Sigmoid colon (tissue), 7 donors: ENCODE results near the gene ALS2. TPM values are rescaled to one million over a fixed set of nuclear protein-coding genes. Genes with fewer than 3 reads are reported as not detected.

Source experiments
- DNase-seq: peaks from one replicate; pipeline ENCODE4 v3.0.0-alpha.2; 2019
- H3K27ac ChIP-seq, 4 donors: fragments of 200-600 bp; sonication (generic); one replicate each; pipeline ENCODE4 v1.5.1; 2016 to 2019; ENCODE audit warnings: mild to moderate bottlenecking in 1 of 4
- H3K27me3 ChIP-seq, 3 donors: fragments of 200-600 bp; sonication (generic); one replicate each; pipeline ENCODE4 v1.5.1; 2019; ENCODE audit warnings: mild to moderate bottlenecking in 1 of 3
- H3K36me3 ChIP-seq, 4 donors: fragments of 200-600 bp; sonication (generic); one replicate each; pipeline ENCODE4 v1.5.1; 2016 to 2019
- H3K4me1 ChIP-seq, 4 donors: fragments of 200-600 bp; sonication (generic); one replicate each; pipeline ENCODE4 v1.5.1; 2017 to 2019
- H3K4me3 ChIP-seq, 4 donors: fragments of 200-600 bp; sonication (generic); one replicate each; pipeline ENCODE4 v1.5.1; 2017 to 2019; ENCODE audit warnings: mild to moderate bottlenecking in 2 of 4, moderate library complexity in 1 of 4
- H3K9me3 ChIP-seq, 4 donors: fragments of 200-600 bp in 3 of 4; sonication (generic) in 3 of 4; one replicate each; pipeline versions ENCODE4 v1.5.1 to v1.6.1; 2013 to 2019
- EP300 ChIP-seq, 4 donors: sonication (generic); formaldehyde crosslinking; IDR thresholded peaks; one replicate each; pipeline ENCODE4 v1.6.1; 2017; ENCODE audit warnings: antibody characterized with exemption in 4 of 4
- POLR2A ChIP-seq, 2 donors: fragments of 450-650 bp; IDR thresholded peaks; one replicate each; pipeline ENCODE4 v1.6.1; 2016; ENCODE audit warnings: antibody characterized with exemption in 2 of 2, mild to moderate bottlenecking in 2 of 2, moderate library complexity in 2 of 2
- POLR2AphosphoS5 ChIP-seq, 4 donors: sonication (generic); formaldehyde crosslinking; IDR thresholded peaks; one replicate each; pipeline ENCODE4 v1.6.1; 2017; ENCODE audit warnings: antibody characterized with exemption in 4 of 4
- WGBS, 2 donors: extraction: QIAGEN DNeasy Blood & Tissue Kit; methylation state at CpG; one replicate each; pipeline ENCODE4 v1.1.7; 2013; 5-methylcytosine and 5-hydroxymethylcytosine counted together
- intact Hi-C: fragments of 100-400 bp; cut with DNase I; formaldehyde crosslinking; loops from one replicate; pipeline ENCODE4 v1.15.1; 2023
- polyA plus RNA-seq, 3 donors: library from polyadenylated mRNA; stranded (reverse); fragments of 200-250 nt; gene quantifications; one replicate each; pipeline ENCODE4 v1.2.3, GENCODE V29; 2013
- total RNA-seq, 4 donors: library from RNA; depleted of rRNA; stranded (reverse); fragments of >200 nt; gene quantifications; one replicate each; pipeline ENCODE4 v1.1.0, GENCODE V29; 2016
- TF ChIP-seq, protein P1 (sequence below), 4 experiments: fragments of 450-650 bp in 3 of 4; fragments of 200-600 bp in 1 of 4; IDR thresholded peaks; one replicate each; pipeline ENCODE4 v1.5.1; 2016 to 2019; ENCODE audit warnings: antibody characterized with exemption in 4 of 4, mild to moderate bottlenecking in 3 of 4, moderate library complexity in 2 of 4
- donor health status: healthy with polysubstance abuse.
- donor health status: Bipolar disorder and iron deficiency.
- donor health status: healthy.

ALS2 gene
- total and polyA plus RNA-seq, 7 donors = 3.0 to 20.9 (median 17.4) TPM

DNA sequence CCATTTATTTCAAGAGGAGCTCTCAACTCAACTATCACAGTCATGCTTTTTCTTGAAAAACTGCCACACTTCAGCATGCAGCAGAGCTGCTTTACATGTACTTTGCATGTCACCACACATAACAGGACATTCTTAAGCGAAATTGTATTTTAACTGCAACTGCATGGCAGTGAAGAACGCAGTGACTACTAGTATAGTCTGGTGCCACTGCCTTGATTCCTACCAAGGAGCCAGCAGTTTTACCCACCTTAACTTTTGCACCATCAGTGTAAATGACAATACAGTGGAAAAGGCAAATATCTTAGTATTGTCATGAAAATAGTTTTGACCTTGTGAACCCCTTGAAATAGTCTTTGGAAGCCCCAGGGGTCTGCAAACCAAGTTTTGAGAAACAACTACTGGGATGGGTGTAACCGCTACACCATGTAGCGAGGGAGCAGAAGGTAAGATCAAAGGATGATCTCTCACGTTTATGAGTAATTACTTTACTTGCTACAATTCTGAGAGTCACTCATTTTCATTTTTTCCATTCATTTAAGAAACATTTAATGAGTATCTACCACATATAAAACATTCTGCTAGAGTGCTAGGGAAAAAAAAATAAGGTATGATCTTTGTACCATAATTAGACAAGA, 50.0 kb downstream of the ALS2 start:
- H3K9me3 ChIP-seq = no peaks in the 10 kb centered on the region
- H3K27ac ChIP-seq = no peak overlapping the region
- no peak for TF ChIP-seq POLR2AphosphoS5 (IDR thresholded peaks at IDR 0.05)
- no peak for TF ChIP-seq EP300 (IDR thresholded peaks at IDR 0.05)
- H3K4me3 ChIP-seq = no peak overlapping the region
- no peaks in the 10 kb centered on the region for H3K4me1 ChIP-seq
- no peak for DNase-seq
- WGBS, 2 donors = 78 to 86% methylated on average over 5 of the region's 5 CpGs
- intact Hi-C loops = no loop called here
- H3K27me3 ChIP-seq = no peaks in the 10 kb centered on the region
- H3K36me3 ChIP-seq = peaks cover 0 to 86% (median 16%) of the 10 kb centered on the region in 4 donors

DNA sequence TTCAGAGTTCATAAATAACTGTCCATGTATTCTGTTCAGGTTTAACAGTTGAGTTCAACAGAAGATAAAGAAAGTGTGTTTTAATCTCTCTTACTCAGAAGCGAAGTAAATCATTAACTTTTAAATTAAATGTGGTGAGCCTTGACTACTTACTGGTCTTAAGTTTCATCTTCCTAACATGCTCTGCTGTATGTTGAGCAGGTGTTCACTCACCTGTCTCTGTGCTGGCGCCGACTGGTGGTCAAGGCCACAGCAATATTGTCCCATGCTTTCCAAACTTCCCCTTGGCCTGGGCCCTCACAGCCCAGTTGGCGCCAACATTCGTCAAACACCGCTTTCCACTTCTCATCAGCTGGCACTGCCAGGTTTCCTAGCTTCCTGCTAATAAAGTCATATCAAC, 65.3 kb downstream of the ALS2 start:
- Histone ChIP-seq H3K9me3 (no peaks in the 10 kb centered on the region), H3K27me3 (no peaks in the 10 kb centered on the region), H3K4me1 (no peaks in the 10 kb centered on the region), H3K36me3 (peaks cover 10 to 88% (median 30%) of the 10 kb centered on the region in 4 donors), H3K27ac (no peak overlapping the region), H3K4me3 (no peak overlapping the region)
- 24 to 72% methylated on average over 6 of the region's 6 CpGs for WGBS, 2 donors
- no peak for DNase-seq
- TF ChIP-seq POLR2AphosphoS5 (IDR thresholded peaks at IDR 0.05) (no peak), EP300 (IDR thresholded peaks at IDR 0.05) (no peak)
- intact Hi-C loops = no loop called here

DNA sequence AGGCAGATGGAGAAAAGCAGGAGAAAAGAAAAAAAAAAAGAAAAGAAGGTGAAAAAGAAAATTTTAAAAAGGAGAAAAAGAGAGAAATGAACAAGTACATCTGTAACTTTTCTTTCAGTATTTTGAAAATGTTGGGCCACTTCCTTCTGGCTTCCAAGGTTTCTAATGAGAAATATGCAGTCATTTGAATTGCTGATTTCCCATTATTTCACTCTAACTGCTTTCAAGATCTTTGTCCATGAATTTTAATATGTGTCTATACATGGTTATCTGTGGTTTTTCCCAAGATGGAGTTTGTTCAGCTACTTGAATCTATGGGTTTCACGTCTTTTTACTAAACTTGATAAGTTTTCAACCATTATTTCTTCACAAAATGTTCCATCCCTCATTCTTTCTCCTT, 68.0 kb downstream of the ALS2 start:
- intact Hi-C loops = no loop called here
- peaks cover 15 to 92% (median 36%) of the 10 kb centered on the region in 4 donors for H3K36me3 ChIP-seq
- 98% methylated on average over 1 of the region's 1 CpG for WGBS, 2 donors

DNA sequence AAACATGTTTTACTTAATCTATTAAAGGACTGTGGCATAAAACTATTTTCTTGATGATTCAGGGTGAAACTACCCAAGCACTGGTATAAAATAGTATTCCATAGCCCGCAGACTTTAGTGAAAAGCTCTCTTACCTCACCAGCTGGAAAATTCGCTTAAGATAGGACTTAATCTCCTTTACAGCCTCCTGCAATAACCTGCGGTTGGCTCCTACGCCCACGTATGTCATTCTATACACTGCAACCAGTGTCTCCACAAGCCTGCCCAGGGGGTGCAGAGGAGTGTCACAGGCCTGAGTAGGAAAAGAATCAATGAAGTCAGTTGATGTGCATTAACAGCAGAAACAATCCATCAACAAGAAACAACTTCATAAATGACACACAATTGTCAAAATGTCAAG, 71.0 kb downstream of the ALS2 start:
- H3K4me1 ChIP-seq = no peaks in the 10 kb centered on the region
- no peak for TF ChIP-seq EP300 (IDR thresholded peaks at IDR 0.05)
- TF ChIP-seq, protein P1, sequence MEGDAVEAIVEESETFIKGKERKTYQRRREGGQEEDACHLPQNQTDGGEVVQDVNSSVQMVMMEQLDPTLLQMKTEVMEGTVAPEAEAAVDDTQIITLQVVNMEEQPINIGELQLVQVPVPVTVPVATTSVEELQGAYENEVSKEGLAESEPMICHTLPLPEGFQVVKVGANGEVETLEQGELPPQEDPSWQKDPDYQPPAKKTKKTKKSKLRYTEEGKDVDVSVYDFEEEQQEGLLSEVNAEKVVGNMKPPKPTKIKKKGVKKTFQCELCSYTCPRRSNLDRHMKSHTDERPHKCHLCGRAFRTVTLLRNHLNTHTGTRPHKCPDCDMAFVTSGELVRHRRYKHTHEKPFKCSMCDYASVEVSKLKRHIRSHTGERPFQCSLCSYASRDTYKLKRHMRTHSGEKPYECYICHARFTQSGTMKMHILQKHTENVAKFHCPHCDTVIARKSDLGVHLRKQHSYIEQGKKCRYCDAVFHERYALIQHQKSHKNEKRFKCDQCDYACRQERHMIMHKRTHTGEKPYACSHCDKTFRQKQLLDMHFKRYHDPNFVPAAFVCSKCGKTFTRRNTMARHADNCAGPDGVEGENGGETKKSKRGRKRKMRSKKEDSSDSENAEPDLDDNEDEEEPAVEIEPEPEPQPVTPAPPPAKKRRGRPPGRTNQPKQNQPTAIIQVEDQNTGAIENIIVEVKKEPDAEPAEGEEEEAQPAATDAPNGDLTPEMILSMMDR (IDR thresholded peaks at IDR 0.05) = no peak
- TF ChIP-seq POLR2A (IDR thresholded peaks at IDR 0.05) = no peak
- no peak for TF ChIP-seq POLR2AphosphoS5 (IDR thresholded peaks at IDR 0.05)
- no peak overlapping the region for H3K4me3 ChIP-seq
- WGBS, 2 donors = 92 to 94% methylated on average over 5 of the region's 5 CpGs
- intact Hi-C loops = no loop called here
- no peaks in the 10 kb centered on the region for H3K27me3 ChIP-seq
- H3K36me3 ChIP-seq = peaks cover 11 to 96% (median 34%) of the 10 kb centered on the region in 4 donors
- H3K27ac ChIP-seq = no peak overlapping the region
- DNase-seq = no peak
- H3K9me3 ChIP-seq = no peaks in the 10 kb centered on the region

More for the DNA sequence above, 68.0 kb downstream of the ALS2 start:
- H3K4me3 ChIP-seq = no peak overlapping the region
- no peaks in the 10 kb centered on the region for H3K27me3 ChIP-seq
- no peak for DNase-seq
- no peaks in the 10 kb centered on the region for H3K4me1 ChIP-seq
- TF ChIP-seq, protein P1 (IDR thresholded peaks at IDR 0.05) = no peak
- TF ChIP-seq POLR2A (IDR thresholded peaks at IDR 0.05) (no peak), POLR2AphosphoS5 (IDR thresholded peaks at IDR 0.05) (no peak), EP300 (IDR thresholded peaks at IDR 0.05) (no peak)
- H3K27ac ChIP-seq = no peak overlapping the region
- no peaks in the 10 kb centered on the region for H3K9me3 ChIP-seq

DNA sequence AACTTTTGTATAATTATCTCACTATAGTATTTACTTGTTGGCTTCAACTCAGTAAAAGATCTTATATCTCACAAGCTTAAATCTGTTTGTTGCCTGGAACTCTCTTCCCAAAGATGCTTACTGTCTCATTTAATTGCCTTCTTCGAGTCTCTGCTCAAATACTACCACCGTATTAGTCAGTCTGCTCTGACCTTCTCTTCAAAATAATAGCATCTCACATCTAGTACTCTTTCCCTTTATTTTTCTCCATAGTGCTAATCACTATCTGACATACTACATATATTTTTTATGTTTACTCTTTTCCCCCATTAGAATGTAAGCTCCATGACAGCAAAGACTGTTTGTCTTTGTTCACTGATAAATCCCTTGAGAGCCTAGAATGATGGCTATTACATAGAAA, 71.7 kb downstream of the ALS2 start:
- 73 to 74% methylated on average over 2 of the region's 2 CpGs for WGBS, 2 donors
- no peaks in the 10 kb centered on the region for H3K4me1 ChIP-seq
- no peak for DNase-seq
- TF ChIP-seq, protein P1 (IDR thresholded peaks at IDR 0.05) = no peak
- TF ChIP-seq POLR2AphosphoS5 (IDR thresholded peaks at IDR 0.05) = no peak
- no peak for TF ChIP-seq EP300 (IDR thresholded peaks at IDR 0.05)
- TF ChIP-seq POLR2A (IDR thresholded peaks at IDR 0.05) = no peak
- no peak overlapping the region for H3K4me3 ChIP-seq
- H3K27ac ChIP-seq = no peak overlapping the region
- peaks cover 6 to 96% (median 33%) of the 10 kb centered on the region in 4 donors for H3K36me3 ChIP-seq
- intact Hi-C loops = no loop called here
- H3K27me3 ChIP-seq = no peaks in the 10 kb centered on the region
- no peaks in the 10 kb centered on the region for H3K9me3 ChIP-seq

DNA sequence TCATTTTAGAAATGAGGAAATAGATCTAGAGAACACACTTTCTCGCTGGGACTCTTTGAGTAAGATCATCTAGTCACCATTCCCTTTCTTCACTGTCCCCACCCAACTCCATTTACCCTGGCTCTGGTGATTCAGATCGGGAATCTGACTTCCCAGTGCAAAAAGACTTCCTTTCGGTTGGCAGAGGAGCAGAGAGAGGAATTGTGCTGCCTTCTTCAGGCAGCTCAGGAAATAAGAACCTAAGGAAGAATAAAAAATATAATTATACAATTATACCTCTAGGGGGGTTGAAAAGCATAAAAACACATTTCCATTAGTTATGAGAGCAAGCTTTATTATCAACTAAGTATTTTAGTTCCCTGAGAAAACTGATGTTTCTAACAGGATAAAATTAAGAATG, 73.0 kb downstream of the ALS2 start:
- Histone ChIP-seq H3K9me3 (no peaks in the 10 kb centered on the region), H3K4me1 (no peaks in the 10 kb centered on the region), H3K27me3 (no peaks in the 10 kb centered on the region), H3K27ac (no peak overlapping the region), H3K4me3 (no peak overlapping the region), H3K36me3 (peaks cover 5 to 98% (median 36%) of the 10 kb centered on the region in 4 donors)
- TF ChIP-seq POLR2AphosphoS5 (IDR thresholded peaks at IDR 0.05) (no peak), EP300 (IDR thresholded peaks at IDR 0.05) (no peak), POLR2A (IDR thresholded peaks at IDR 0.05) (no peak)
- TF ChIP-seq, protein P1 (IDR thresholded peaks at IDR 0.05) = no peak
- 79 to 83% methylated on average over 3 of the region's 3 CpGs for WGBS, 2 donors
- no peak for DNase-seq
- intact Hi-C loops = no loop called here
